NT2/D1 (cell line): ENCODE data around the gene MED6.

Experiments used
- SUZ12 ChIP-seq: IDR thresholded peaks from 2 replicates; pipeline ENCODE4 v1.6.1; 2011; ENCODE audit not compliant: insufficient read length, insufficient read depth; ENCODE audit errors: extremely low read depth
- YY1 ChIP-seq: IDR thresholded peaks from 2 replicates; pipeline ENCODE4 v1.6.1; 2011; ENCODE audit not compliant: insufficient read length, insufficient read depth
- ZNF274 ChIP-seq: IDR thresholded peaks from 2 replicates; pipeline ENCODE4 v1.6.1; 2011; ENCODE audit warnings: mild to moderate bottlenecking, low read depth, low read length

DNA sequence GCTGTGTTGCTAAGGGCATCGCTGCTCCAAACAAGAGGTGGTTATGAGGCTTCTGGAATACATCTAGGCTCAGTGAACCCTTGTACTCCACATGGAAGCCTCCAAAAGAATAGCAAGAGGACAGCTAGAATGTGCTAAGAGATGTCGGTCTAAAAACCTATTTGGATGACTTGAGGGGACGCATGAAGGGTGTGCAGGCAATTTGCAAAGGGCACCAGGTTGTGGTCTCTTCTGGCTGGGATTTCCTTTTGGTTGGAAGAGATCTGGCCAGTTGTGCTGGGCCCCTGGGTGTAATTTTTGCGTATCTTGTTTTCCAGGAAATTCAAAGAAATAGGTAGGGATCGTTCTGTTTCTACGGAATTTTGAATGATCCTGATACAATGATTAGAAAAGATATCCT lies 45.4 kb upstream of the MED6 start:
- no peak for TF ChIP-seq YY1
- no peak for TF ChIP-seq ZNF274
- TF ChIP-seq SUZ12, result no peak
